Epithelial cell of esophagus (primary cell): ENCODE data around the gene NXPH4.
A peak's percentile ranks its signal among the peaks of the same experiment; 100 is the strongest.

Experiments
- DNase-seq: peaks from one replicate; pipeline ENCODE4 v3.0.0; 2010; ENCODE audit warnings: low read depth
- H3K4me3 ChIP-seq: 2 replicates; pipeline ENCODE4 v1.5.1; 2011; ENCODE audit warnings: mild to moderate bottlenecking, low read length, control low read depth
- CTCF ChIP-seq: IDR thresholded peaks from 2 replicates; pipeline ENCODE4 v1.5.1; 2011; ENCODE audit warnings: low read depth, mild to moderate bottlenecking, low read length, control low read depth, inconsistent platforms; ENCODE audit not compliant: insufficient read depth; ENCODE audit errors: missing control alignments

The NXPH4 gene

GRCh38 chr12:57266681-57267080, 50.1 kb downstream of the NXPH4 start:
- DNase-seq, result no peak
- H3K4me3 ChIP-seq, result no peak overlapping the region
- no peak for TF ChIP-seq CTCF

GRCh38 chr12:57268264-57268663, 51.7 kb downstream of the NXPH4 start:
- no peak overlapping the region for H3K4me3 ChIP-seq
- no peak for TF ChIP-seq CTCF
- peak; percentile 18 for DNase-seq

GRCh38 chr12:57270966-57271470, 54.4 kb downstream of the NXPH4 start:
- H3K4me3 ChIP-seq, result no peak overlapping the region
- TF ChIP-seq CTCF, result no peak
- DNase-seq, result no peak

- DNase-seq, result no peak
- H3K4me3 ChIP-seq, result no peak overlapping the region
- no peak for TF ChIP-seq CTCF
Measured at GRCh38 chr12:57272337-57273151, 56.0 kb downstream of the NXPH4 start.

GRCh38 chr12:57273516-57273915, 56.9 kb downstream of the NXPH4 start:
- TF ChIP-seq CTCF, result no peak
- H3K4me3 ChIP-seq, result no peak overlapping the region
- no peak for DNase-seq
